Activated naive CD4-positive, alpha-beta T cell treated with anti-CD3 and anti-CD28 coated beads, Interleukin-2, amount 10 ng/mL, durations not matched to agents 7 days and 5 days (primary cell): ENCODE measurements around the gene IFIT3.

Experiments
- CTCF ChIA-PET: fragments of 350-600 bp; sonication (Branson Sonifier 250); formaldehyde crosslinking; loops from one replicate; lab custom pipeline; 2021; ENCODE audit warnings: antibody characterized with exemption; lab: Charles Lee
- DNase-seq: peaks from one replicate; pipeline ENCODE4 v3.0.0-alpha.2; 2020
- H3K27ac Mint-ChIP-seq: one replicate; pipeline ENCODE4 v1.8.0; 2021; ENCODE audit warnings: mild to moderate bottlenecking, moderate library complexity, mixed read lengths
- H3K27me3 Mint-ChIP-seq: one replicate; pipeline ENCODE4 v1.8.0; 2021; ENCODE audit warnings: mild to moderate bottlenecking, mixed read lengths
- H3K36me3 Mint-ChIP-seq: one replicate; pipeline ENCODE4 v1.8.0; 2021; ENCODE audit warnings: mixed read lengths
- H3K4me1 Mint-ChIP-seq: one replicate; pipeline ENCODE4 v1.8.0; 2021; ENCODE audit warnings: mixed read lengths
- H3K4me3 Mint-ChIP-seq: one replicate; pipeline ENCODE4 v1.8.0; 2021; ENCODE audit warnings: mild to moderate bottlenecking, moderate library complexity, mixed read lengths
- H3K9me3 Mint-ChIP-seq: one replicate; pipeline ENCODE4 v1.8.0; 2021; ENCODE audit warnings: mixed read lengths

IFIT3 gene

DNA sequence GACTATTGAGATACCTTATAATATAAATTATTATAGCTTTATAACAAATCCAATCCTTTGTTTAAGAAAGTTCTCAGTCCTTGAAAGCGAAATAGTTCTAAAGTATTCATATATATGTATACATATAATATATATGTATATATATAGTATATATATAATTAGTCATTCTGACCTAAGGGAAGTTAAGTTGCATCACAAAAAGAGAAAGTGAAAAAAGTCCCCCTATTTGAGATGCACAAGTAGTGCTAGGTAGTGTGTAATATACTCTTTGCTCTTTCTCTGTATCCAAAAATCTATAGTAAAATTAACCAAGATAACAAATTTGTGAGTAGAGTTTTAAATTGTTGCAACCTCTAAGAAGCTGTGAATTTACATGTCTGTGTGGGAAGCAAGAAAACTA lies 36.7 kb downstream of the IFIT3 start:
- H3K4me1 Mint-ChIP-seq = peaks cover 9% of the 10 kb centered on the region
- H3K27me3 Mint-ChIP-seq = peaks cover 6% of the 10 kb centered on the region
- H3K9me3 Mint-ChIP-seq = no peaks in the 10 kb centered on the region
- DNase-seq = no peak
- H3K36me3 Mint-ChIP-seq = no peaks in the 10 kb centered on the region
- CTCF ChIA-PET = interaction anchor here (0.9 kb wide), 1 partner anchor 9 kb away, joined by 3 read pairs; no protein-coding TSS in a partner anchor
- H3K4me3 Mint-ChIP-seq = no peak overlapping the region
- H3K27ac Mint-ChIP-seq = no peak overlapping the region

- H3K36me3 Mint-ChIP-seq = no peaks in the 10 kb centered on the region
- CTCF ChIA-PET = interaction anchor here (0.6 to 4.0 kb wide), 6 partner anchors 13 to 1827 kb away, joined by 3 to 30 read pairs (median 4); no protein-coding TSS in a partner anchor
- no peak for DNase-seq
These were observed 39.7 kb downstream of the IFIT3 start for GRCh38 chr10:89367529-89367928.

DNA sequence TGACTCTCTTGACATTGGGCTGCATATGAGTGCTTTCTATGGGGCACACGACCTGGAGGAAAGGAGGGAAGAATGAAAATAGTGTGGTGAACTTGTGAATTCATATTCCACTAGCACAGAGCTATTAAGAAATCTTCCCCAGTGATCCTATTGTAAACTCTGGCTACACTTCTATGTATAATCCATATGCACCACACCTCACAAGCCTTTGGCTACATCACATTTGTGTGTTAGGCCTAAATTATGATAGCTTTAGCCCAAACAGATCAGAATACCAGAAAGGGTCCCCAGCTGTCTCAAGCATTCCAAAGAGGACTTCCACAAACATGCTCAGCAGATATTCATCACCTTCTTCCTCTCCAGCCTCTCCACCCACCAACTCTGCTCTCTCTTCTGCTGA lies 40.3 kb downstream of the IFIT3 start:
- CTCF ChIA-PET = interaction anchor here (1.1 to 4.0 kb wide), 10 partner anchors 9 to 104 kb away, joined by 3 to 30 read pairs (median 6); partner anchors contain the start of genes IFIT1 and IFIT3
- Mint-ChIP-seq H3K36me3 (no peaks in the 10 kb centered on the region), H3K9me3 (no peaks in the 10 kb centered on the region), H3K4me3 (no peak overlapping the region), H3K27ac (no peak overlapping the region), H3K4me1 (peaks cover 7% of the 10 kb centered on the region), H3K27me3 (peaks cover 13% of the 10 kb centered on the region)
- no peak for DNase-seq

More at GRCh38 chr10:89367529-89367928, 39.7 kb downstream of the IFIT3 start:
- H3K27me3 Mint-ChIP-seq = peaks cover 13% of the 10 kb centered on the region
- peaks cover 9% of the 10 kb centered on the region for H3K4me1 Mint-ChIP-seq
- no peak overlapping the region for H3K27ac Mint-ChIP-seq
- H3K9me3 Mint-ChIP-seq = no peaks in the 10 kb centered on the region
- H3K4me3 Mint-ChIP-seq = no peak overlapping the region

GRCh38 chr10:89369156-89370105 lies 41.6 kb downstream of the IFIT3 start:
- no peak overlapping the region for H3K4me3 Mint-ChIP-seq
- DNase-seq = peak; percentile 41
- no peaks in the 10 kb centered on the region for H3K9me3 Mint-ChIP-seq
- no peaks in the 10 kb centered on the region for H3K36me3 Mint-ChIP-seq
- H3K27ac Mint-ChIP-seq = no peak overlapping the region
- H3K27me3 Mint-ChIP-seq = peaks cover 13% of the 10 kb centered on the region
- H3K4me1 Mint-ChIP-seq = peaks cover 3% of the 10 kb centered on the region
- CTCF ChIA-PET = interaction anchor here (0.6 to 4.0 kb wide), 30 partner anchors 9 to 380 kb away, joined by 3 to 30 read pairs (median 4); partner anchors contain the start of genes FAS, IFIT1, IFIT2 and IFIT3

DNA sequence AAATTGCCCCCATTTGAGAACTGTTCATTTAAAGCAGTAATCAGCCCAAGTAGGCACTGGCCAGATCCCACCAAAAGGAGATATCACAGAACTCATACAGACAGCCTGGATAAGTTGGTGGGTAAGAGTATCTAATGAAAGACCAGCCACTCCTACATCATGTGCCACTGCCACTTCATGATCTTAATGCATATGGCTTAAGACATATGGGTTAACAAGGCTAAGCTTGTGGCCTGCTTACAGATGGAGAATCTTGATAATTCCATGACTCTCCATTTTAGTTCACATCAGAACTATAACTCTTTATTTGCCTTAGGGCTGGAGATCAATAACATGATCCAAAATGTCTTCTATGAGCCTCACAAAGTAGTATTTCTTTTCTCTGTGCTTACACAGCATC lies 43.3 kb downstream of the IFIT3 start:
- Mint-ChIP-seq H3K9me3 (no peaks in the 10 kb centered on the region), H3K4me1 (peaks cover 3% of the 10 kb centered on the region), H3K27me3 (peaks cover 13% of the 10 kb centered on the region), H3K27ac (no peak overlapping the region), H3K4me3 (no peak overlapping the region), H3K36me3 (no peaks in the 10 kb centered on the region)
- CTCF ChIA-PET = no interaction called here
- no peak for DNase-seq

DNA sequence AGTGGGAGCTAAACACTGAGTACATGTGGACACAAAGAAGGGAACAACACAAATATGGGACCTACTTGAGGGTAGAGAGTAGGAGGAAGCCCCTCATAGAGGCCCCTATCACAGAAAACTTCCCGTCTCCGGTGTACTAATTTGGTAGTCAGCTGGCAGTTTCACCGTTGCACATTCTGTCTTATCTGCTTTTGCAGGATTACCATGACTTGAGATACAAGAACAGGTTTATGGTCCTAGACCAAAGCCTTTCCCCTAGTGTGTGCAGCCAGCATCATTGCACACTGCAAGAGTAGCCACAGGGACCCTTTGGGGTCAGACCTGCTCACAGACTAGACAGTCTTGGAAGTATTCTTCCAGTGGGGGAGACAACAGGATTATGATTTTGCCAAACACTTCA lies 44.2 kb downstream of the IFIT3 start:
- Mint-ChIP-seq H3K4me3 (no peak overlapping the region), H3K36me3 (no peaks in the 10 kb centered on the region), H3K27me3 (peaks cover 13% of the 10 kb centered on the region), H3K4me1 (peaks cover 3% of the 10 kb centered on the region), H3K9me3 (no peaks in the 10 kb centered on the region), H3K27ac (no peak overlapping the region)
- CTCF ChIA-PET = interaction anchor here (1.0 kb wide), 1 partner anchor 18 kb away, joined by 3 read pairs; no protein-coding TSS in a partner anchor
- DNase-seq = no peak

GRCh38 chr10:89373916-89374711 lies 46.3 kb downstream of the IFIT3 start:
- no peak for DNase-seq
- no peak overlapping the region for H3K4me3 Mint-ChIP-seq
- no peaks in the 10 kb centered on the region for H3K9me3 Mint-ChIP-seq
- no peaks in the 10 kb centered on the region for H3K4me1 Mint-ChIP-seq
- no peaks in the 10 kb centered on the region for H3K36me3 Mint-ChIP-seq
- CTCF ChIA-PET = no interaction called here
- peaks cover 13% of the 10 kb centered on the region for H3K27me3 Mint-ChIP-seq
- H3K27ac Mint-ChIP-seq = no peak overlapping the region

- Mint-ChIP-seq H3K4me3 (no peak overlapping the region), H3K27me3 (peaks cover 13% of the 10 kb centered on the region), H3K27ac (no peak overlapping the region), H3K36me3 (no peaks in the 10 kb centered on the region), H3K4me1 (no peaks in the 10 kb centered on the region), H3K9me3 (no peaks in the 10 kb centered on the region)
- CTCF ChIA-PET = no interaction called here
- no peak for DNase-seq
These were observed 46.9 kb downstream of the IFIT3 start for GRCh38 chr10:89374713-89375141.

GRCh38 chr10:89377705-89378637 lies 50.2 kb downstream of the IFIT3 start, which contains the start of gene IFIT1B:
Gene IFIT1B (plus strand): TSS chr10:89378056. CDS start chr10:89378136, 80 bp downstream.
- no peak within 1 kb of the TSS for H3K4me3 Mint-ChIP-seq
- H3K4me1 Mint-ChIP-seq = no peaks in the 10 kb centered on the region
- CTCF ChIA-PET = interaction anchor here (0.9 to 1.3 kb wide), 2 partner anchors 9 to 11 kb away, joined by 3 to 4 read pairs; no protein-coding TSS in a partner anchor
- H3K27ac Mint-ChIP-seq = no peak within 1 kb of the TSS
- no peaks in the 10 kb centered on the region for H3K9me3 Mint-ChIP-seq
- H3K27me3 Mint-ChIP-seq = peaks cover 14% of the 10 kb centered on the region
- DNase-seq = no peak
- no peaks in the 10 kb centered on the region for H3K36me3 Mint-ChIP-seq

DNA sequence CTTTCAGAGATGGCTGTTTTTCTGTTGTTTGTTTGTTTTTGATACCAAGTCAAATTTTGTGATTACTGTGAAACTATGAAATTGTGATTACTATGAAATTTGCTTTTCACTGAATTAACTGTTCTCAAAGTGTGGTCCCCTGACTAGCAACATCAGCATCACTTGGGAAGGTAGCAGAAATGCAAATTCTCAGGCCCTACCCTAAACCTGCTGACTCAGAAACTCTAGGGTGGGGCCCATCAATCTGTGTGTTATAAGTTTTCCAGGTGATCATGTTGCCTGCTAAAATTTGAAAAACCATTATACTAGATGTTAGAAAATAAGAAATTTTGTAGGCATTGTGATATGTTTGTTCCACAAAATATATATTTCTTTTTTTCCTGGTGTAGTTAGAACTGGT lies 51.3 kb downstream of the IFIT3 start:
- H3K4me3 Mint-ChIP-seq = no peak overlapping the region
- no peak for DNase-seq
- CTCF ChIA-PET = interaction anchor here (0.9 kb wide), 1 partner anchor 10 kb away, joined by 4 read pairs; no protein-coding TSS in a partner anchor
- no peak overlapping the region for H3K27ac Mint-ChIP-seq
- H3K36me3 Mint-ChIP-seq = no peaks in the 10 kb centered on the region
- H3K4me1 Mint-ChIP-seq = no peaks in the 10 kb centered on the region
- H3K9me3 Mint-ChIP-seq = no peaks in the 10 kb centered on the region
- peaks cover 25% of the 10 kb centered on the region for H3K27me3 Mint-ChIP-seq

- no peak overlapping the region for H3K4me3 Mint-ChIP-seq
- H3K27ac Mint-ChIP-seq = no peak overlapping the region
- H3K27me3 Mint-ChIP-seq = peaks cover 30% of the 10 kb centered on the region
- H3K36me3 Mint-ChIP-seq = no peaks in the 10 kb centered on the region
- CTCF ChIA-PET = no interaction called here
- H3K4me1 Mint-ChIP-seq = no peaks in the 10 kb centered on the region
- DNase-seq = no peak
- H3K9me3 Mint-ChIP-seq = no peaks in the 10 kb centered on the region
These were observed 55.0 kb downstream of the IFIT3 start for GRCh38 chr10:89382757-89383156.

- Mint-ChIP-seq H3K27me3 (peaks cover 30% of the 10 kb centered on the region), H3K4me1 (no peaks in the 10 kb centered on the region), H3K9me3 (no peaks in the 10 kb centered on the region), H3K27ac (no peak overlapping the region), H3K36me3 (no peaks in the 10 kb centered on the region), H3K4me3 (no peak overlapping the region)
- no peak for DNase-seq
- CTCF ChIA-PET = no interaction called here
These were observed 56.9 kb downstream of the IFIT3 start for GRCh38 chr10:89384474-89385340.
